Stomach (tissue), 9 donors: ENCODE data around the gene RAI14. TPM values are rescaled to one million over a fixed set of nuclear protein-coding genes. Genes with fewer than 3 reads are reported as not detected.

Experiments used
- DNase-seq, 2 donors: peaks; one replicate each; pipeline versions ENCODE4 v3.0.0 to v3.0.0-alpha.2; 2013 to 2019
- H3K27ac ChIP-seq, 5 donors: fragments of 200-600 bp in 4 of 5; sonication (generic) in 4 of 5; one replicate each; pipeline ENCODE4 v1.5.1; 2013 to 2019; ENCODE audit warnings: mild to moderate bottlenecking in 1 of 5, moderate library complexity in 1 of 5
- H3K27me3 ChIP-seq, 3 donors: fragments of 200-600 bp; sonication (generic); one replicate each; pipeline ENCODE4 v1.5.1; 2017 to 2019; ENCODE audit warnings: mixed run types in 1 of 3
- H3K36me3 ChIP-seq, 4 donors: fragments of 200-600 bp; sonication (generic); 1 replicate in 3 of 4; 2 replicates in 1 of 4; pipeline ENCODE4 v1.5.1; 2016 to 2019
- H3K4me1 ChIP-seq, 4 donors: fragments of 200-600 bp; sonication (generic); one replicate each; pipeline ENCODE4 v1.5.1; 2016 to 2019
- H3K4me3 ChIP-seq, 4 donors: fragments of 200-600 bp; sonication (generic) in 3 of 4; one replicate each; pipeline ENCODE4 v1.5.1; 2016 to 2019; ENCODE audit warnings: mild to moderate bottlenecking in 1 of 4
- H3K9me3 ChIP-seq, 4 donors: fragments of 200-600 bp; sonication (generic); one replicate each; pipeline ENCODE4 v1.5.1; 2016 to 2019
- EP300 ChIP-seq: sonication (generic); formaldehyde crosslinking; IDR thresholded peaks from one replicate; pipeline ENCODE4 v1.6.1; 2017; ENCODE audit warnings: antibody characterized with exemption
- POLR2A ChIP-seq, 4 donors: fragments of 450-650 bp; IDR thresholded peaks; one replicate each; pipeline ENCODE4 v1.6.1; 2016; ENCODE audit warnings: antibody characterized with exemption in 4 of 4, control low read depth in 2 of 4, mild to moderate bottlenecking in 1 of 4, moderate library complexity in 1 of 4
- POLR2AphosphoS5 ChIP-seq, 3 donors: sonication (generic); formaldehyde crosslinking; IDR thresholded peaks; one replicate each; pipeline ENCODE4 v1.6.1; 2016; ENCODE audit warnings: antibody characterized with exemption in 3 of 3
- WGBS, 5 donors: extraction: QIAGEN DNeasy Blood & Tissue Kit in 3 of 5; methylation state at CpG; one replicate each; pipeline versions ENCODE4 v1.1.5 to v1.1.7; 2013 to 2018; 5-methylcytosine and 5-hydroxymethylcytosine counted together
- intact Hi-C: fragments of 100-400 bp; cut with DNase I; formaldehyde crosslinking; loops from one replicate; pipeline ENCODE4 v1.15.1; 2023; ENCODE audit warnings: low total_unique reads
- polyA plus RNA-seq, 3 donors: library from polyadenylated mRNA; stranded (reverse); fragments of 200-250 nt; gene quantifications; one replicate each; pipeline ENCODE4 v1.2.3, GENCODE V29; 2013
- total RNA-seq, 5 donors: library from RNA; depleted of rRNA; stranded (reverse); fragments of >200 nt; gene quantifications; one replicate each; pipeline versions ENCODE4 v1.1.0 to v1.2.3, GENCODE V29; 2014 to 2016
- TF ChIP-seq, protein P1 (sequence below), 7 experiments: fragments of 450-650 bp in 4 of 7; fragments of 200-600 bp in 3 of 7; sonication (generic) in 3 of 7; IDR thresholded peaks; one replicate each; pipeline ENCODE4 v1.5.1; 2016 to 2019; ENCODE audit warnings: antibody characterized with exemption in 7 of 7, control low read depth in 2 of 7, mild to moderate bottlenecking in 1 of 7
- donor health status: healthy with polysubstance abuse.
- donor health status: Bipolar disorder and iron deficiency.
- donor health status: healthy.

The RAI14 gene
- total and polyA plus RNA-seq, 8 donors: 5.1 to 62.4 (median 24.1) TPM

- H3K9me3 ChIP-seq: no peaks in the 10 kb centered on the region
- H3K27ac ChIP-seq: no peak overlapping the region
- TF ChIP-seq, protein P1, sequence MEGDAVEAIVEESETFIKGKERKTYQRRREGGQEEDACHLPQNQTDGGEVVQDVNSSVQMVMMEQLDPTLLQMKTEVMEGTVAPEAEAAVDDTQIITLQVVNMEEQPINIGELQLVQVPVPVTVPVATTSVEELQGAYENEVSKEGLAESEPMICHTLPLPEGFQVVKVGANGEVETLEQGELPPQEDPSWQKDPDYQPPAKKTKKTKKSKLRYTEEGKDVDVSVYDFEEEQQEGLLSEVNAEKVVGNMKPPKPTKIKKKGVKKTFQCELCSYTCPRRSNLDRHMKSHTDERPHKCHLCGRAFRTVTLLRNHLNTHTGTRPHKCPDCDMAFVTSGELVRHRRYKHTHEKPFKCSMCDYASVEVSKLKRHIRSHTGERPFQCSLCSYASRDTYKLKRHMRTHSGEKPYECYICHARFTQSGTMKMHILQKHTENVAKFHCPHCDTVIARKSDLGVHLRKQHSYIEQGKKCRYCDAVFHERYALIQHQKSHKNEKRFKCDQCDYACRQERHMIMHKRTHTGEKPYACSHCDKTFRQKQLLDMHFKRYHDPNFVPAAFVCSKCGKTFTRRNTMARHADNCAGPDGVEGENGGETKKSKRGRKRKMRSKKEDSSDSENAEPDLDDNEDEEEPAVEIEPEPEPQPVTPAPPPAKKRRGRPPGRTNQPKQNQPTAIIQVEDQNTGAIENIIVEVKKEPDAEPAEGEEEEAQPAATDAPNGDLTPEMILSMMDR (IDR thresholded peaks at IDR 0.05): no peak
- no peak for TF ChIP-seq POLR2A (IDR thresholded peaks at IDR 0.05)
- TF ChIP-seq EP300: no peak
- TF ChIP-seq POLR2AphosphoS5 (IDR thresholded peaks at IDR 0.05): no peak
- WGBS, 5 donors: 85 to 95% (median 88%) methylated on average over 3 of the region's 3 CpGs
- no peaks in the 10 kb centered on the region for H3K27me3 ChIP-seq
- intact Hi-C loops: loop anchor here (10.0 kb wide), 1 partner anchor 46 kb away; no protein-coding TSS in a partner anchor
- no peaks in the 10 kb centered on the region for H3K4me1 ChIP-seq
- no peaks in the 10 kb centered on the region for H3K36me3 ChIP-seq
- DNase-seq: no peak
- no peak overlapping the region for H3K4me3 ChIP-seq
These were observed 193.1 kb downstream of the RAI14 start for GRCh38 chr5:34849253-34849652.

GRCh38 chr5:34854459-34855174 is 198.5 kb downstream of the RAI14 start:
- intact Hi-C loops: no loop called here
- Histone ChIP-seq H3K27ac (no peak overlapping the region), H3K27me3 (no peaks in the 10 kb centered on the region), H3K4me3 (no peak overlapping the region), H3K36me3 (no peaks in the 10 kb centered on the region), H3K9me3 (no peaks in the 10 kb centered on the region), H3K4me1 (no peaks in the 10 kb centered on the region)
- TF ChIP-seq POLR2AphosphoS5 (IDR thresholded peaks at IDR 0.05): no peak
- no peak for TF ChIP-seq POLR2A (IDR thresholded peaks at IDR 0.05)
- TF ChIP-seq, protein P1 (IDR thresholded peaks at IDR 0.05): no peak
- no peak for TF ChIP-seq EP300
- DNase-seq: no peak
- 68 to 88% (median 80%) methylated on average over 4 of the region's 4 CpGs for WGBS, 5 donors

GRCh38 chr5:34857161-34857560 is 201.0 kb downstream of the RAI14 start:
- 72 to 83% (median 82%) methylated on average over 3 of the region's 3 CpGs for WGBS, 5 donors

DNA sequence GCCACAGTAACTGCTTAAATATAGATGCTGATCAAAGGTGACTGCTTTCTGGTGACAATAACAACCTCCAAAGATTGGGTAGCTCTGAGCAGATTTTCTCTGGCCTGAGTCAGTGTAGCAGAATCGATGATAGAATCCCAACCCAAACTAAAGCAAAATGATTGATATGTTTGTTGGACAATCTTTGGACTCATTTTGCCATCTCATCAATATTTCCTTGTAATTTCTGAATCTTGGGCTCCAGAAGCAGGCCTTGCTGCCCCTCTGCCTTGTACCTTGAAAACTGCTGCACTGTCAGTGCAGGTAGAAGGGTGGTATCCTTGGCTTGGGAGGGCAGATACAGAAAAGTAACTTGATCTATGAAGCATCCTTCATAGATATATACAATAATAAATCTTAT is 201.8 kb downstream of the RAI14 start:
- WGBS, 5 donors: 86 to 96% (median 89%) methylated on average over 1 of the region's 1 CpG
- no peak overlapping the region for H3K4me3 ChIP-seq
- H3K27me3 ChIP-seq: no peaks in the 10 kb centered on the region
- no peaks in the 10 kb centered on the region for H3K4me1 ChIP-seq
- no peak for DNase-seq
- intact Hi-C loops: no loop called here
- no peaks in the 10 kb centered on the region for H3K36me3 ChIP-seq
- no peaks in the 10 kb centered on the region for H3K9me3 ChIP-seq
- no peak overlapping the region for H3K27ac ChIP-seq
- TF ChIP-seq POLR2A (IDR thresholded peaks at IDR 0.05): no peak
- TF ChIP-seq EP300: no peak
- TF ChIP-seq POLR2AphosphoS5 (IDR thresholded peaks at IDR 0.05): no peak
- TF ChIP-seq, protein P1 (IDR thresholded peaks at IDR 0.05): no peak

More at GRCh38 chr5:34857161-34857560, 201.0 kb downstream of the RAI14 start:
- TF ChIP-seq POLR2A (IDR thresholded peaks at IDR 0.05): no peak
- no peak for TF ChIP-seq POLR2AphosphoS5 (IDR thresholded peaks at IDR 0.05)
- TF ChIP-seq, protein P1 (IDR thresholded peaks at IDR 0.05): no peak
- TF ChIP-seq EP300: no peak
- H3K36me3 ChIP-seq: no peaks in the 10 kb centered on the region
- intact Hi-C loops: no loop called here
- no peaks in the 10 kb centered on the region for H3K4me1 ChIP-seq
- H3K4me3 ChIP-seq: no peak overlapping the region
- H3K27ac ChIP-seq: no peak overlapping the region
- no peak for DNase-seq
- no peaks in the 10 kb centered on the region for H3K27me3 ChIP-seq
- H3K9me3 ChIP-seq: no peaks in the 10 kb centered on the region
